K562 (cell line): Measurements from ENCODE around the gene ARHGAP28. TPM values are rescaled to one million over a fixed set of nuclear protein-coding genes. Genes with fewer than 3 reads are reported as not detected.
A peak's percentile ranks its signal among the peaks of the same experiment; 100 is the strongest.

ENCODE experiments used
- ESRRA ChIP-seq: fragments of 450-650 bp; IDR thresholded peaks from 2 replicates; pipeline ENCODE4 v1.6.1; 2014; ENCODE audit warnings: low read depth, mild to moderate bottlenecking, moderate library complexity, borderline replicate concordance
- GATA2 ChIP-seq: sonication (generic); formaldehyde crosslinking; IDR thresholded peaks from 2 replicates; pipeline ENCODE4 v1.4.0; 2020; ENCODE audit warnings: mild to moderate bottlenecking, missing genetic modification reagents
- KAT2B ChIP-seq: IDR thresholded peaks from one replicate; pipeline ENCODE4 v1.6.1; 2012; ENCODE audit warnings: low read depth, mild to moderate bottlenecking, control low read depth, inconsistent platforms, low read length, moderate library complexity
- MIER1 ChIP-seq: fragments of 450-650 bp; IDR thresholded peaks from 2 replicates; pipeline ENCODE4 v1.6.1; 2016; ENCODE audit warnings: antibody characterized with exemption, mild to moderate bottlenecking, low read depth
- POLR2AphosphoS5 ChIP-seq: IDR thresholded peaks from 2 replicates; pipeline ENCODE4 v1.6.1; 2011; ENCODE audit warnings: mild to moderate bottlenecking, low read depth, low read length, moderate library complexity; ENCODE audit not compliant: control insufficient read depth, insufficient read depth
- SRSF1 ChIP-seq: fragments of 200-400 bp; formaldehyde crosslinking; IDR thresholded peaks from 2 replicates; pipeline ENCODE4 v1.6.1; 2017; ENCODE audit warnings: mild to moderate bottlenecking, low read depth, low read length, moderate library complexity
- STAT5A ChIP-seq: IDR thresholded peaks from 2 replicates; pipeline ENCODE4 v1.6.1; 2012; ENCODE audit warnings: low read length, inconsistent platforms, borderline replicate concordance
- TBP ChIP-seq: optimal IDR thresholded peaks from 2 replicates; pipeline ENCODE3; 2011; ENCODE audit warnings: low read depth, low read length, improper control_type of control experiment
- WHSC1 ChIP-seq: IDR thresholded peaks from one replicate; pipeline ENCODE4 v1.6.1; 2012; ENCODE audit warnings: low read length, control low read depth, inconsistent platforms
- ZBTB26 ChIP-seq: fragments of 450-650 bp; formaldehyde crosslinking; IDR thresholded peaks from 2 replicates; pipeline ENCODE4 v1.4.0; 2022; ENCODE audit warnings: missing genetic modification characterization
- ZNF143 ChIP-seq: sonication (generic); formaldehyde crosslinking; IDR thresholded peaks from 2 replicates; pipeline ENCODE4 v1.9.0; 2022; ENCODE audit warnings: mild to moderate bottlenecking, missing genetic modification reagents
- ZNF717 ChIP-seq: fragments of 250-450 bp; sonication (Bioruptor Pico); IDR thresholded peaks from 2 replicates; pipeline ENCODE4 v1.5.0; 2021
- ZNF766 ChIP-seq: fragments of 200-800 bp; sonication (Bioruptor generic); conservative IDR thresholded peaks from 2 replicates; pipeline ENCODE4 v1.6.1; 2016; ENCODE audit warnings: missing genetic modification characterization, missing compliant biosample characterization
- polyA plus RNA-seq, 8 experiments: library from polyadenylated mRNA; depleted of rRNA in 4 of 8; stranded (reverse) in 5 of 8; unstranded in 3 of 8; fragments of >200 nt; fragmentation: Nextera tagmentation in 2 of 8; fragmentation: Illumina TruSeq in 1 of 8; extraction: Ambion mirVana in 2 of 8; extraction: Trizol in 1 of 8; gene quantifications; 2 replicates each; pipeline versions ENCODE4 v1.2.1 to v1.2.3, GENCODE V29; 2011 to 2014; ENCODE audit warnings: inconsistent platforms in 1 of 8, missing spikeins in 1 of 8
- total RNA-seq, 7 experiments: library from RNA; depleted of rRNA in 6 of 7; stranded (reverse); fragments of >200 nt in 6 of 7; fragmentation: Illumina TruSeq in 2 of 7; extraction: Trizol in 2 of 7; gene quantifications; 2 replicates each; pipeline versions ENCODE4 v1.2.1 to v1.2.3, GENCODE V29; 2011 to 2021; ENCODE audit warnings: low replicate concordance in 1 of 7
- TF ChIP-seq, protein P1 (sequence below), 3 experiments: fragments of 200-800 bp in 1 of 3; fragments of 250-450 bp in 1 of 3; fragments of 450-650 bp in 1 of 3; sonication (Bioruptor Pico) in 1 of 3; sonication (Bioruptor generic) in 1 of 3; formaldehyde crosslinking in 1 of 3; IDR thresholded peaks; 2 replicates each; pipeline versions ENCODE4 v1.6.1 to v1.8.0; 2016 to 2022; ENCODE audit warnings: mild to moderate bottlenecking in 2 of 3, missing genetic modification characterization in 2 of 3, missing compliant biosample characterization in 1 of 3, moderate library complexity in 1 of 3
- TF ChIP-seq, protein P2 (sequence below): fragments of 450-650 bp; formaldehyde crosslinking; IDR thresholded peaks from 2 replicates; pipeline ENCODE4 v1.4.0; 2020; ENCODE audit warnings: mild to moderate bottlenecking

Gene ARHGAP28
- total and polyA plus RNA-seq, 9 of the 15 experiments (the other 6 are each of a cell fraction or from before 2014, with no cell fraction given), result 0.93 to 5.9 (median 5.0) TPM

DNA sequence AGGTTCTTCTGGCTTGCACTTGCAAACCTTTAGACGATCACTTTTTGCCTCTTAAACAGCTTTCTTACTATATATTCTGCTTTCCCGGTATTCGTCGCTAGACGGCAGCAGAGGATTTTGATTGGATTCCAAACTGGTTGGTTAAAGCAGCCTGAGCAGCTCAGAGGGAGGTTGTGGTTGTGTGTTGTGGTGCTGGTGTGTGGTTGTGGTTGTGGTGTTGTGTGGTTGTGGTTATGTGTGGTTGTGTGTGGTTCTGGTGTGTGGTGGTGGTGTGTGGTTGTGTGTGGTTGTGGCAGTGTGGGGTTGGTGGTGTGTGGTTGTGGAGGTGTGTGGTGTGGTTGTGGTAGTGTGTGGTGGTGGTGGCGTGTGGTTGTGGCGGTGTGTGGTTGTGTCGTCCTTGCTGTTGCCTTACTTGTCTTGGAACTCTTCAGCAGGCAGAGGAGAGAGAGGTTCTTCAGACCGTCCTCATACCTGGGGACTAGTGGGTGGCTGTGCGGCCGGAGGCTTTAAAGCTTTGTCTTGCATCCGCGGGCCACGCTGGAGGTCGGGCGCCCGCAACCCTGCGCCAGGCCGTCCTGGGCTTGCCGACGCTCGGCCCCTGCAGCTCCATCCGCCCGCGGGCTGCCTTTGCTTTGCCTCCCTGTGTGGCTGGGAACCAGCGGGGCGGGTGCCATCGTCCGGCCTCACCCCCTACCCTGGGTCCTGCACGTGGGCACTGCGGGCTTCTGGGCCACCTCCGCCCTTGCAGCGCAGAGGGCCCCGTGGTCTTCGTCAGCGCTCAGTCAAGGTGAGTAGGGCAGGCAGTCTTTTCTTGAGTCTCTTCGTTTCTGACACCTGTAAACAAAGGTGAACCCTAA, 190.8 kb downstream of the ARHGAP28 start (continued):
- TF ChIP-seq ZNF766 (no peak), STAT5A (no peak), KAT2B (no peak), WHSC1 (no peak), ZBTB26 (CRISPR knock-in tag) (peak; percentile 84), TBP (no peak), ZNF717 (CRISPR knock-in tag) (no peak), SRSF1 (no peak), POLR2AphosphoS5 (no peak), ESRRA (peak; percentile 46; the same call in 1 of the 2 replicates), MIER1 (no peak), GATA2 (no peak), ZNF143 (CRISPR knock-in tag) (no peak)
- TF ChIP-seq, protein P1, sequence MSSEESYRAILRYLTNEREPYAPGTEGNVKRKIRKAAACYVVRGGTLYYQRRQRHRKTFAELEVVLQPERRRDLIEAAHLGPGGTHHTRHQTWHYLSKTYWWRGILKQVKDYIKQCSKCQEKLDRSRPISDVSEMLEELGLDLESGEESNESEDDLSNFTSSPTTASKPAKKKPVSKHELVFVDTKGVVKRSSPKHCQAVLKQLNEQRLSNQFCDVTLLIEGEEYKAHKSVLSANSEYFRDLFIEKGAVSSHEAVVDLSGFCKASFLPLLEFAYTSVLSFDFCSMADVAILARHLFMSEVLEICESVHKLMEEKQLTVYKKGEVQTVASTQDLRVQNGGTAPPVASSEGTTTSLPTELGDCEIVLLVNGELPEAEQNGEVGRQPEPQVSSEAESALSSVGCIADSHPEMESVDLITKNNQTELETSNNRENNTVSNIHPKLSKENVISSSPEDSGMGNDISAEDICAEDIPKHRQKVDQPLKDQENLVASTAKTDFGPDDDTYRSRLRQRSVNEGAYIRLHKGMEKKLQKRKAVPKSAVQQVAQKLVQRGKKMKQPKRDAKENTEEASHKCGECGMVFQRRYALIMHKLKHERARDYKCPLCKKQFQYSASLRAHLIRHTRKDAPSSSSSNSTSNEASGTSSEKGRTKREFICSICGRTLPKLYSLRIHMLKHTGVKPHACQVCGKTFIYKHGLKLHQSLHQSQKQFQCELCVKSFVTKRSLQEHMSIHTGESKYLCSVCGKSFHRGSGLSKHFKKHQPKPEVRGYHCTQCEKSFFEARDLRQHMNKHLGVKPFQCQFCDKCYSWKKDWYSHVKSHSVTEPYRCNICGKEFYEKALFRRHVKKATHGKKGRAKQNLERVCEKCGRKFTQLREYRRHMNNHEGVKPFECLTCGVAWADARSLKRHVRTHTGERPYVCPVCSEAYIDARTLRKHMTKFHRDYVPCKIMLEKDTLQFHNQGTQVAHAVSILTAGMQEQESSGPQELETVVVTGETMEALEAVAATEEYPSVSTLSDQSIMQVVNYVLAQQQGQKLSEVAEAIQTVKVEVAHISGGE (CRISPR knock-in tag; IDR thresholded peaks at IDR 0.05), result no peak
- TF ChIP-seq, protein P2, sequence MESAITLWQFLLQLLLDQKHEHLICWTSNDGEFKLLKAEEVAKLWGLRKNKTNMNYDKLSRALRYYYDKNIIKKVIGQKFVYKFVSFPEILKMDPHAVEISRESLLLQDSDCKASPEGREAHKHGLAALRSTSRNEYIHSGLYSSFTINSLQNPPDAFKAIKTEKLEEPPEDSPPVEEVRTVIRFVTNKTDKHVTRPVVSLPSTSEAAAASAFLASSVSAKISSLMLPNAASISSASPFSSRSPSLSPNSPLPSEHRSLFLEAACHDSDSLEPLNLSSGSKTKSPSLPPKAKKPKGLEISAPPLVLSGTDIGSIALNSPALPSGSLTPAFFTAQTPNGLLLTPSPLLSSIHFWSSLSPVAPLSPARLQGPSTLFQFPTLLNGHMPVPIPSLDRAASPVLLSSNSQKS (CRISPR knock-in tag), result no peak
